HAP-1 (cell line): ENCODE results near the gene ZEB2.

Experiments used
- DNase-seq, 2 experiments: peaks; one replicate each; pipeline ENCODE4 v3.0.0-alpha.2; 2016 to 2020; ENCODE audit warnings: low spot score in 2 of 2
- H3K27me3 ChIP-seq: fragments of 250-450 bp; sonication (Bioruptor Pico); 2 replicates; pipeline ENCODE4 v1.5.1; 2020; ENCODE audit warnings: low read depth, mild to moderate bottlenecking, moderate library complexity
- H3K36me3 ChIP-seq: fragments of 250-450 bp; sonication (Bioruptor Pico); replicated peaks from 2 replicates; pipeline ENCODE4 v1.5.1; 2020; ENCODE audit warnings: mild to moderate bottlenecking
- H3K4me1 ChIP-seq: fragments of 250-450 bp; sonication (Bioruptor Pico); 2 replicates; pipeline ENCODE4 v1.5.1; 2020; ENCODE audit warnings: mild to moderate bottlenecking
- H3K4me3 ChIP-seq: fragments of 250-450 bp; sonication (Bioruptor Pico); 2 replicates; pipeline ENCODE4 v1.5.1; 2020; ENCODE audit warnings: mild to moderate bottlenecking, moderate library complexity
- H3K9me3 ChIP-seq: fragments of 250-450 bp; sonication (Bioruptor Pico); 2 replicates; pipeline ENCODE4 v1.5.1; 2020; ENCODE audit warnings: mild to moderate bottlenecking, moderate library complexity
- in situ Hi-C: fragments of 300-500 bp; cut with MboI; formaldehyde crosslinking; loops from 3 replicates; pipeline ENCODE4 v1.14.3; 2020; ENCODE audit warnings: low sequenced_read_pairs, inconsistent platforms, mixed read lengths

ZEB2 gene

GRCh38 chr2:144475569-144476275 lies 44.2 kb downstream of the ZEB2 start:
- peaks cover 23% of the 10 kb centered on the region for H3K4me1 ChIP-seq
- no peaks in the 10 kb centered on the region for H3K27me3 ChIP-seq
- H3K36me3 ChIP-seq: no peaks in the 10 kb centered on the region
- in situ Hi-C loops: no loop called here
- DNase-seq: no peak
- H3K9me3 ChIP-seq: no peaks in the 10 kb centered on the region
- H3K4me3 ChIP-seq: no peak overlapping the region

DNA sequence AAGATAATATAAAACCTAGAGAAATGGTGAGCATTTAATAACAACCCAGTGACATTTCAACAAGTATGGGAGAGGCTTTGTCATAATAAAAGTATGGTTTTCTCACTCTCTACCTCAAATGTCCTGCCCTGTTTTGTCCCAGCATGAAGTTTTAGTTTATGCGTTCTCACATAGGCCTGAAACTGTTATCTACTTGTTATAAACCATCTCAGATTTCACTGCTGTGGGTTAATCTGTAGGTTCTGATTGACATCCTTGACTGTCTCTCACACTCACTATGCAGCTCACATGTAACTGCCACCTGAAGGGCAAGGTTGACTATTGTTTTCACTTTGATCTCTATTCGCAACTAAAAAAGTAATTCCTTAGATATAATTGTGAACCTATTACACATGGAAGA lies 44.9 kb downstream of the ZEB2 start:
- in situ Hi-C loops: no loop called here
- peaks cover 25% of the 10 kb centered on the region for H3K4me1 ChIP-seq

DNA sequence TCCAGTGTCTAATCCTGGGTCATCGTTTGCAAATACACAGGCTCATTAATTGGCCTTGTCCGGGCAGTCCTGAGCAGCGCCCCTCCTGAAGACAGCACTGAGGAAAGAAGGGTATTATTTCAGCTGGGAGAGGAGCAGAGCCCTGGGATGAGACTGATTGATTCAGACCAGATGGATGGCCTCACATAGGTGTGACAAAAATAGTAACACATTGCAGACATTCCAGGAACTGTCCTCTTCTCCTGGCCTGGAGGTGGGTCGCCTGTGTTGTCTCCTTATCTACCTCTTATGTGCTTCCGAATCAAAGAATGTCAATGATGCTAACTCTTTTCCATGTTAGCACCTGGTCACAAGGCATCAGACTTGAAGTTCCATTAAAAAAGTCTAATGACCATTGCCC lies 45.9 kb downstream of the ZEB2 start:
- H3K4me1 ChIP-seq: peaks cover 30% of the 10 kb centered on the region
- in situ Hi-C loops: no loop called here
- no peak for DNase-seq
- no peaks in the 10 kb centered on the region for H3K27me3 ChIP-seq
- no peak overlapping the region for H3K4me3 ChIP-seq
- H3K9me3 ChIP-seq: no peaks in the 10 kb centered on the region
- no peaks in the 10 kb centered on the region for H3K36me3 ChIP-seq

More for the DNA sequence above, 44.9 kb downstream of the ZEB2 start:
- Histone ChIP-seq H3K36me3 (no peaks in the 10 kb centered on the region), H3K9me3 (no peaks in the 10 kb centered on the region), H3K27me3 (no peaks in the 10 kb centered on the region), H3K4me3 (no peak overlapping the region)
- no peak for DNase-seq

DNA sequence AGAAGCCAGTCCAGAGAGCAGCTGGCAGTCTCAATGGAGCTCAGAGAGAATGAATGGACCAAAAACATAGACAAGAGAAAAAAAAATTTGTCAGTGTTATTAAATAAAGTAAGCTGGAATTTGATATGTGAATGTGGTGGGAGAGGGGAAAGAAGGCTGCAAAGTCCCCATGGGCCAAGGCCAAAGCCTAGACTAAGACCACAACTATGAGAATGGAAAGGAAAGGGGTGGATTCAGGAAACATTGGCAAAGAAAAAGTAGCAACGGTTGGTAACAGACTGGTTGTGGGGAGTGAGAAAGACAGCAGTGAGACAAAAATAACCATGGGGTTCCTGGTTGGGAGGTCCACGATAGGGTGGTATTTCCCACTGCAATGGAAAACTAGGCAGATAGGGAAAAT lies 47.0 kb downstream of the ZEB2 start:
- Histone ChIP-seq H3K36me3 (no peaks in the 10 kb centered on the region), H3K4me1 (peaks cover 26% of the 10 kb centered on the region), H3K27me3 (no peaks in the 10 kb centered on the region), H3K4me3 (no peak overlapping the region), H3K9me3 (no peaks in the 10 kb centered on the region)
- in situ Hi-C loops: no loop called here
- DNase-seq: no peak

GRCh38 chr2:144472046-144472412 lies 47.9 kb downstream of the ZEB2 start:
- Histone ChIP-seq H3K9me3 (no peaks in the 10 kb centered on the region), H3K27me3 (no peaks in the 10 kb centered on the region), H3K36me3 (no peaks in the 10 kb centered on the region), H3K4me1 (peaks cover 33% of the 10 kb centered on the region), H3K4me3 (no peak overlapping the region)
- DNase-seq: no peak
- in situ Hi-C loops: no loop called here

DNA sequence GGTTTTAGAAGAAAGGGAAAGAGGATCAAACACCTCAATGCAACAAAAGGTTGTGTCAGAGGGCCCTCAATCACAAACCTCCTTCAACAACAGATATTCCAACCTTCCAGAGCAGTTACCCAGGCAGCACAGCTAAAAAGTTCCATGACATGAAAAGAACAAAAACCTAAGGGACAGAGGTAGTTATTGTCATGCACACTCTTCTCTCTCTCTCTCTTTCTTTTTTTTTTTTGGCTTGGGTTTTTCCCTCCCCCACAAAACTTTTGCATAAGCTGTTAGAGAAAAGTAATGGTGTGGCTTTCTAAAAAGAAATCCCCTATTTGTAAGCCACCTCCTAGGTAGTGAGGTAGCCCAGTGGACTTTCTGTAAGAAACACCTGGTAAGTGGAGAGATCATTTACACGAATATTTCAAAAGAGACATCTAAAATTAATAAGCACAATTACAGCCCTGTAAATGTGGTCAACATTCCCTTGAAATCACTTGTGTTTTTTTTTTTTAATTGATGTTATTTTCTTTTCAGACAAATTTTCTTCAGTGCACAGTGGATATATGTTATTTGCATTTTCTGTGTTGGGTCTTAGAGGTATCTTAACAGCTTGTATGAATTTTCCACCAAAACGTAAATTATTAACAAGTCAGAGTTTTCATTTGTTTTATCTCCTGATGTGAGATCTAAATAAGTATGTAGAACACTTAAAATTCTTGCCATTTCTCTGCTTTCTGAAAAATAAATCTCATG lies 48.4 kb downstream of the ZEB2 start:
- in situ Hi-C loops: no loop called here
- H3K27me3 ChIP-seq: no peaks in the 10 kb centered on the region
- no peak overlapping the region for H3K4me3 ChIP-seq
- peak; percentile 69 to 95 for DNase-seq
- H3K36me3 ChIP-seq: no peaks in the 10 kb centered on the region
- H3K4me1 ChIP-seq: peaks cover 38% of the 10 kb centered on the region
- no peaks in the 10 kb centered on the region for H3K9me3 ChIP-seq

- in situ Hi-C loops: no loop called here
- no peak for DNase-seq
- H3K4me1 ChIP-seq: peaks cover 44% of the 10 kb centered on the region
These were observed 49.1 kb downstream of the ZEB2 start for GRCh38 chr2:144470816-144471215.

DNA sequence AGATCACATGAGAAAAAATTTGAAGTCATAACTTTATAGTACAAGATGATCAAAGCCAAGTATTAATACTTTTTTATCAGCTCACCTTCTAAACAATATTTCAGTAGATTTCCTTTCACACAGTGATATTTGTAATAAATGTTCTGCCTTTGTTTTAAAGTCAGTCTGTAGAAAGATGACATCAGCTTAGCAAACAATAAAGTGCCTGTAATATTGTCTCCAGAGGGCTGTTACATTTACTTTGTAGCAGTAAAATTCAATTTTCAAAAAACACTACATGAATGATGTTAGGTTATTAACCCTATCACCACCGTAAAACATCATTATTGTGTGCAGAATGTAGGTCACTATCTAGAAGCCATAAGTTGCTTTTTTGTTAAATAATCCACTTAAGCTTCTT lies 49.6 kb downstream of the ZEB2 start:
- H3K9me3 ChIP-seq: no peaks in the 10 kb centered on the region
- no peak overlapping the region for H3K4me3 ChIP-seq
- no peaks in the 10 kb centered on the region for H3K27me3 ChIP-seq
- in situ Hi-C loops: no loop called here
- peak in 1 of 2 experiments; percentile 37 for DNase-seq
- peaks cover 44% of the 10 kb centered on the region for H3K4me1 ChIP-seq
- no peaks in the 10 kb centered on the region for H3K36me3 ChIP-seq

More at GRCh38 chr2:144470816-144471215, 49.1 kb downstream of the ZEB2 start:
- H3K9me3 ChIP-seq: no peaks in the 10 kb centered on the region
- H3K27me3 ChIP-seq: no peaks in the 10 kb centered on the region
- no peaks in the 10 kb centered on the region for H3K36me3 ChIP-seq
- no peak overlapping the region for H3K4me3 ChIP-seq

GRCh38 chr2:144469798-144470197 lies 50.1 kb downstream of the ZEB2 start:
- H3K27me3 ChIP-seq: no peaks in the 10 kb centered on the region
- H3K4me3 ChIP-seq: no peak overlapping the region
- DNase-seq: no peak
- in situ Hi-C loops: no loop called here
- H3K9me3 ChIP-seq: no peaks in the 10 kb centered on the region
- no peaks in the 10 kb centered on the region for H3K36me3 ChIP-seq
- peaks cover 44% of the 10 kb centered on the region for H3K4me1 ChIP-seq

- Histone ChIP-seq H3K36me3 (no peaks in the 10 kb centered on the region), H3K27me3 (no peaks in the 10 kb centered on the region), H3K4me3 (no peak overlapping the region), H3K9me3 (no peaks in the 10 kb centered on the region), H3K4me1 (peaks cover 44% of the 10 kb centered on the region)
- in situ Hi-C loops: no loop called here
- DNase-seq: no peak
These were observed 50.9 kb downstream of the ZEB2 start for GRCh38 chr2:144468823-144469595.

GRCh38 chr2:144467502-144468137 lies 52.3 kb downstream of the ZEB2 start:
- in situ Hi-C loops: no loop called here
- H3K36me3 ChIP-seq: no peaks in the 10 kb centered on the region
- H3K27me3 ChIP-seq: no peaks in the 10 kb centered on the region
- peaks cover 44% of the 10 kb centered on the region for H3K4me1 ChIP-seq
- no peaks in the 10 kb centered on the region for H3K9me3 ChIP-seq
- no peak overlapping the region for H3K4me3 ChIP-seq
- no peak for DNase-seq

DNA sequence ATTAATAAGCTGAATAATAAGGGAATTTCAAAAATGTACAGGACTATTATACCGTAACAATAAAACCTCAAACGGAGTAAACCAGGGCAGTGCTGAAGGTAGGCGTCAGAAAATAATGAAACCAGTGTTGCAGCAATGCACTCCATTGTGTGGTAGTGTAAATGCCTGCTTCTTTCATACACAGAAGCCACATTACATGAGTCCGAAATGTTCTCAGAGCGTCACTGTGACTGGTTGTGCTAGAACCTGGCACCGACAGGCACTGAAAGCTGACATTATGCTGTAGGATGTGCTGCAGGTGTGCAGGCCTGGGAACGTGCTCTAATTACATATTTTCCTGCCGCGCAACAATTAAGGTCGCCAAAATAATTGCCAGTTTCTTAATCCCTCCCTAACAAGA lies 53.3 kb downstream of the ZEB2 start:
- peak; percentile 22 to 28 for DNase-seq
- H3K4me3 ChIP-seq: no peak overlapping the region
- H3K4me1 ChIP-seq: peaks cover 47% of the 10 kb centered on the region
- H3K36me3 ChIP-seq: no peaks in the 10 kb centered on the region
- in situ Hi-C loops: no loop called here
- no peaks in the 10 kb centered on the region for H3K9me3 ChIP-seq
- no peaks in the 10 kb centered on the region for H3K27me3 ChIP-seq

GRCh38 chr2:144465749-144466148 lies 54.2 kb downstream of the ZEB2 start:
- in situ Hi-C loops: no loop called here
- no peaks in the 10 kb centered on the region for H3K9me3 ChIP-seq
- no peak for DNase-seq
- H3K4me3 ChIP-seq: no peak overlapping the region
- peaks cover 49% of the 10 kb centered on the region for H3K4me1 ChIP-seq
- no peaks in the 10 kb centered on the region for H3K27me3 ChIP-seq
- H3K36me3 ChIP-seq: no peaks in the 10 kb centered on the region
